Left lobe of liver (tissue), 2 donors: ENCODE data around the gene COG7. TPM values are rescaled to one million over a fixed set of nuclear protein-coding genes. Genes with fewer than 3 reads are reported as not detected.

Experiments
- ATAC-seq: fragments of 200-7000 bp; cut with Tn5 transposase; one replicate; pipeline ENCODE4 v1.9.1; 2020; ENCODE audit warnings: mild to moderate bottlenecking, moderate library complexity
- DNase-seq: peaks from one replicate; pipeline ENCODE4 v3.0.0-alpha.2; 2020; ENCODE audit warnings: low spot score
- total RNA-seq: library from RNA; stranded (reverse); gene quantifications from one replicate; pipeline ENCODE4 v1.2.1, GENCODE V29; 2021
- donor health status: DM: no; HTN: no; CAD: no; lungs with moderate emphysema.
- donor health status: DM: no; HTN: yes; CAD: no.

COG7 gene
- total RNA-seq, 1 donor from 2014 or later: 6.8 TPM

GRCh38 chr16:23365602-23366240 is 87.3 kb downstream of the COG7 start:
- DNase-seq (no peak), ATAC-seq (no peak)

- no peak for DNase-seq
- ATAC-seq: no peak
These were observed 90.3 kb downstream of the COG7 start for GRCh38 chr16:23362460-23363317.

GRCh38 chr16:23359092-23359760 is 93.8 kb downstream of the COG7 start:
- DNase-seq: no peak
- ATAC-seq: no peak

GRCh38 chr16:23357761-23358290 is 95.2 kb downstream of the COG7 start:
- ATAC-seq (no peak), DNase-seq (no peak)

GRCh38 chr16:23356941-23357340 is 96.0 kb downstream of the COG7 start:
- DNase-seq (no peak), ATAC-seq (no peak)

GRCh38 chr16:23355106-23355670 is 97.8 kb downstream of the COG7 start:
- ATAC-seq: no peak
- DNase-seq: no peak

- ATAC-seq: no peak
- DNase-seq: no peak
These were observed 98.7 kb downstream of the COG7 start for GRCh38 chr16:23354246-23354645.

- no peak for DNase-seq
- ATAC-seq: no peak
These were observed 99.5 kb downstream of the COG7 start for GRCh38 chr16:23353440-23353839.

- DNase-seq (no peak), ATAC-seq (no peak)
These were observed 101.6 kb downstream of the COG7 start for GRCh38 chr16:23351360-23351759.

- DNase-seq: no peak
- no peak for ATAC-seq
These were observed 104.2 kb downstream of the COG7 start for GRCh38 chr16:23348579-23349469.

GRCh38 chr16:23345237-23345636 is 107.8 kb downstream of the COG7 start:
- ATAC-seq (no peak), DNase-seq (no peak)

GRCh38 chr16:23343643-23344612 is 109.1 kb downstream of the COG7 start:
- ATAC-seq: no peak
- DNase-seq: no peak

GRCh38 chr16:23342083-23342640 is 110.8 kb downstream of the COG7 start:
- DNase-seq (no peak), ATAC-seq (peak; percentile 38)

- ATAC-seq (no peak), DNase-seq (no peak)
These were observed 113.2 kb downstream of the COG7 start for GRCh38 chr16:23339787-23340186.

Other genes starting within 250 kb of the COG7 start
- 0.18 TPM for gene SCNN1B, start 150.9 kb downstream of the COG7 start, total RNA-seq
- 30.2 TPM for gene GGA2, start 57.3 kb upstream of the COG7 start, total RNA-seq
- gene EARS2, start 104.2 kb upstream of the COG7 start, total RNA-seq: 15.9 TPM
- gene UBFD1, start 104.5 kb upstream of the COG7 start, total RNA-seq: 32.9 TPM
- gene NDUFAB1, start 143.1 kb upstream of the COG7 start, total RNA-seq: 64.3 TPM
- gene PALB2, start 188.1 kb upstream of the COG7 start, total RNA-seq: 4.6 TPM
- gene DCTN5, start 188.3 kb upstream of the COG7 start, total RNA-seq: 17.2 TPM
- gene PLK1, start 225.7 kb upstream of the COG7 start, total RNA-seq: 1.0 TPM